ENCODE results near the gene C11orf98. TPM values are rescaled to one million over a fixed set of nuclear protein-coding genes. Genes with fewer than 3 reads are reported as not detected.

Gene C11orf98
- total and polyA plus RNA-seq, 2 of the 13 experiments (the other 11 are each of a cell fraction or from before 2014, with no cell fraction given) = 30.4 to 91.8 TPM

GRCh38 chr11:62645946-62646824 lies 18.8 kb downstream of the C11orf98 start, which contains the start of gene GANAB (continued):
- TF ChIP-seq, protein P1, sequence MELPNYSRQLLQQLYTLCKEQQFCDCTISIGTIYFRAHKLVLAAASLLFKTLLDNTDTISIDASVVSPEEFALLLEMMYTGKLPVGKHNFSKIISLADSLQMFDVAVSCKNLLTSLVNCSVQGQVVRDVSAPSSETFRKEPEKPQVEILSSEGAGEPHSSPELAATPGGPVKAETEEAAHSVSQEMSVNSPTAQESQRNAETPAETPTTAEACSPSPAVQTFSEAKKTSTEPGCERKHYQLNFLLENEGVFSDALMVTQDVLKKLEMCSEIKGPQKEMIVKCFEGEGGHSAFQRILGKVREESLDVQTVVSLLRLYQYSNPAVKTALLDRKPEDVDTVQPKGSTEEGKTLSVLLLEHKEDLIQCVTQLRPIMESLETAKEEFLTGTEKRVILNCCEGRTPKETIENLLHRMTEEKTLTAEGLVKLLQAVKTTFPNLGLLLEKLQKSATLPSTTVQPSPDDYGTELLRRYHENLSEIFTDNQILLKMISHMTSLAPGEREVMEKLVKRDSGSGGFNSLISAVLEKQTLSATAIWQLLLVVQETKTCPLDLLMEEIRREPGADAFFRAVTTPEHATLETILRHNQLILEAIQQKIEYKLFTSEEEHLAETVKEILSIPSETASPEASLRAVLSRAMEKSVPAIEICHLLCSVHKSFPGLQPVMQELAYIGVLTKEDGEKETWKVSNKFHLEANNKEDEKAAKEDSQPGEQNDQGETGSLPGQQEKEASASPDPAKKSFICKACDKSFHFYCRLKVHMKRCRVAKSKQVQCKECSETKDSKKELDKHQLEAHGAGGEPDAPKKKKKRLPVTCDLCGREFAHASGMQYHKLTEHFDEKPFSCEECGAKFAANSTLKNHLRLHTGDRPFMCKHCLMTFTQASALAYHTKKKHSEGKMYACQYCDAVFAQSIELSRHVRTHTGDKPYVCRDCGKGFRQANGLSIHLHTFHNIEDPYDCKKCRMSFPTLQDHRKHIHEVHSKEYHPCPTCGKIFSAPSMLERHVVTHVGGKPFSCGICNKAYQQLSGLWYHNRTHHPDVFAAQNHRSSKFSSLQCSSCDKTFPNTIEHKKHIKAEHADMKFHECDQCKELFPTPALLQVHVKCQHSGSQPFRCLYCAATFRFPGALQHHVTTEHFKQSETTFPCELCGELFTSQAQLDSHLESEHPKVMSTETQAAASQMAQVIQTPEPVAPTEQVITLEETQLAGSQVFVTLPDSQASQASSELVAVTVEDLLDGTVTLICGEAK (IDR thresholded peaks at IDR 0.05) = no peak
- TF ChIP-seq, protein P1 (CRISPR knock-in tag; IDR thresholded peaks at IDR 0.05) = peak; percentile 38; the same call in 1 of the 2 replicates
- TF ChIP-seq, protein P2, sequence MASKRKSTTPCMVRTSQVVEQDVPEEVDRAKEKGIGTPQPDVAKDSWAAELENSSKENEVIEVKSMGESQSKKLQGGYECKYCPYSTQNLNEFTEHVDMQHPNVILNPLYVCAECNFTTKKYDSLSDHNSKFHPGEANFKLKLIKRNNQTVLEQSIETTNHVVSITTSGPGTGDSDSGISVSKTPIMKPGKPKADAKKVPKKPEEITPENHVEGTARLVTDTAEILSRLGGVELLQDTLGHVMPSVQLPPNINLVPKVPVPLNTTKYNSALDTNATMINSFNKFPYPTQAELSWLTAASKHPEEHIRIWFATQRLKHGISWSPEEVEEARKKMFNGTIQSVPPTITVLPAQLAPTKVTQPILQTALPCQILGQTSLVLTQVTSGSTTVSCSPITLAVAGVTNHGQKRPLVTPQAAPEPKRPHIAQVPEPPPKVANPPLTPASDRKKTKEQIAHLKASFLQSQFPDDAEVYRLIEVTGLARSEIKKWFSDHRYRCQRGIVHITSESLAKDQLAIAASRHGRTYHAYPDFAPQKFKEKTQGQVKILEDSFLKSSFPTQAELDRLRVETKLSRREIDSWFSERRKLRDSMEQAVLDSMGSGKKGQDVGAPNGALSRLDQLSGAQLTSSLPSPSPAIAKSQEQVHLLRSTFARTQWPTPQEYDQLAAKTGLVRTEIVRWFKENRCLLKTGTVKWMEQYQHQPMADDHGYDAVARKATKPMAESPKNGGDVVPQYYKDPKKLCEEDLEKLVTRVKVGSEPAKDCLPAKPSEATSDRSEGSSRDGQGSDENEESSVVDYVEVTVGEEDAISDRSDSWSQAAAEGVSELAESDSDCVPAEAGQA (IDR thresholded peaks at IDR 0.05; ENCODE audit: low read depth) = peak; percentile 59; the same call in 1 of the 2 replicates
- TF ChIP-seq, protein P2 (CRISPR knock-in tag; IDR thresholded peaks at IDR 0.05; ENCODE audit: borderline replicate concordance) = no peak
- TF ChIP-seq, protein P3, sequence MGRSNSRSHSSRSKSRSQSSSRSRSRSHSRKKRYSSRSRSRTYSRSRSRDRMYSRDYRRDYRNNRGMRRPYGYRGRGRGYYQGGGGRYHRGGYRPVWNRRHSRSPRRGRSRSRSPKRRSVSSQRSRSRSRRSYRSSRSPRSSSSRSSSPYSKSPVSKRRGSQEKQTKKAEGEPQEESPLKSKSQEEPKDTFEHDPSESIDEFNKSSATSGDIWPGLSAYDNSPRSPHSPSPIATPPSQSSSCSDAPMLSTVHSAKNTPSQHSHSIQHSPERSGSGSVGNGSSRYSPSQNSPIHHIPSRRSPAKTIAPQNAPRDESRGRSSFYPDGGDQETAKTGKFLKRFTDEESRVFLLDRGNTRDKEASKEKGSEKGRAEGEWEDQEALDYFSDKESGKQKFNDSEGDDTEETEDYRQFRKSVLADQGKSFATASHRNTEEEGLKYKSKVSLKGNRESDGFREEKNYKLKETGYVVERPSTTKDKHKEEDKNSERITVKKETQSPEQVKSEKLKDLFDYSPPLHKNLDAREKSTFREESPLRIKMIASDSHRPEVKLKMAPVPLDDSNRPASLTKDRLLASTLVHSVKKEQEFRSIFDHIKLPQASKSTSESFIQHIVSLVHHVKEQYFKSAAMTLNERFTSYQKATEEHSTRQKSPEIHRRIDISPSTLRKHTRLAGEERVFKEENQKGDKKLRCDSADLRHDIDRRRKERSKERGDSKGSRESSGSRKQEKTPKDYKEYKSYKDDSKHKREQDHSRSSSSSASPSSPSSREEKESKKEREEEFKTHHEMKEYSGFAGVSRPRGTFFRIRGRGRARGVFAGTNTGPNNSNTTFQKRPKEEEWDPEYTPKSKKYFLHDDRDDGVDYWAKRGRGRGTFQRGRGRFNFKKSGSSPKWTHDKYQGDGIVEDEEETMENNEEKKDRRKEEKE (IDR thresholded peaks at IDR 0.05) = no peak
- peak; percentile 91 for TF ChIP-seq SRSF1 (optimal IDR thresholded peaks at IDR 0.05; ENCODE audit: low read depth, low read length)
- no peak for TF ChIP-seq IRF1 (CRISPR knock-in tag; IDR thresholded peaks at IDR 0.05; ENCODE audit: low read depth)
- peak; percentile 75; the same call in 1 of the 2 replicates for TF ChIP-seq KAT7 (CRISPR knock-in tag; IDR thresholded peaks at IDR 0.05; ENCODE audit: borderline replicate concordance)

All from HepG2 (cell line).